OCI-LY7 (cell line): ENCODE data around the gene ZGPAT.

Experiments used
- EZH2phosphoT487 ChIP-seq: fragments of 200-600 bp; sonication (generic); IDR thresholded peaks from 2 replicates; pipeline ENCODE4 v1.6.1; 2018; ENCODE audit warnings: low read depth, borderline replicate concordance, mild to moderate bottlenecking, mixed run types, antibody characterized with exemption, low read length, moderate library complexity, mixed read lengths
- TF ChIP-seq, protein P1 (sequence below): fragments of 200-600 bp; sonication (generic); conservative IDR thresholded peaks from 2 replicates; pipeline ENCODE4 v1.5.1; 2014; ENCODE audit warnings: mild to moderate bottlenecking, antibody characterized with exemption, low read length, moderate library complexity, mixed read lengths

- TF ChIP-seq, protein P1, sequence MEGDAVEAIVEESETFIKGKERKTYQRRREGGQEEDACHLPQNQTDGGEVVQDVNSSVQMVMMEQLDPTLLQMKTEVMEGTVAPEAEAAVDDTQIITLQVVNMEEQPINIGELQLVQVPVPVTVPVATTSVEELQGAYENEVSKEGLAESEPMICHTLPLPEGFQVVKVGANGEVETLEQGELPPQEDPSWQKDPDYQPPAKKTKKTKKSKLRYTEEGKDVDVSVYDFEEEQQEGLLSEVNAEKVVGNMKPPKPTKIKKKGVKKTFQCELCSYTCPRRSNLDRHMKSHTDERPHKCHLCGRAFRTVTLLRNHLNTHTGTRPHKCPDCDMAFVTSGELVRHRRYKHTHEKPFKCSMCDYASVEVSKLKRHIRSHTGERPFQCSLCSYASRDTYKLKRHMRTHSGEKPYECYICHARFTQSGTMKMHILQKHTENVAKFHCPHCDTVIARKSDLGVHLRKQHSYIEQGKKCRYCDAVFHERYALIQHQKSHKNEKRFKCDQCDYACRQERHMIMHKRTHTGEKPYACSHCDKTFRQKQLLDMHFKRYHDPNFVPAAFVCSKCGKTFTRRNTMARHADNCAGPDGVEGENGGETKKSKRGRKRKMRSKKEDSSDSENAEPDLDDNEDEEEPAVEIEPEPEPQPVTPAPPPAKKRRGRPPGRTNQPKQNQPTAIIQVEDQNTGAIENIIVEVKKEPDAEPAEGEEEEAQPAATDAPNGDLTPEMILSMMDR: no peak
- no peak for TF ChIP-seq EZH2phosphoT487
These were observed 43.8 kb downstream of the ZGPAT start for GRCh38 chr20:63751471-63752271.
